H1 (cell line): ENCODE results near the gene MACF1.

ENCODE experiments used
- CTCF ChIP-seq, 3 experiments: IDR thresholded peaks; 1 replicate in 2 of 3; 2 replicates in 1 of 3; pipeline versions ENCODE4 v1.5.1 to v1.6.1; 2011; ENCODE audit warnings: low read length in 3 of 3, mild to moderate bottlenecking in 3 of 3, inconsistent platforms in 2 of 3, low read depth in 1 of 3, moderate library complexity in 1 of 3; ENCODE audit not compliant: insufficient read depth in 1 of 3; ENCODE audit errors: control extremely low read depth in 1 of 3
- EZH2 ChIP-seq: fragments of 200-600 bp; sonication (generic); IDR thresholded peaks from 2 replicates; pipeline ENCODE4 v1.7.1; 2012; ENCODE audit warnings: low read depth, mild to moderate bottlenecking, moderate library complexity, low read length, inconsistent platforms; ENCODE audit not compliant: severe bottlenecking
- GABPA ChIP-seq: IDR thresholded peaks from 2 replicates; pipeline ENCODE4 v1.6.1; 2011; ENCODE audit warnings: mild to moderate bottlenecking, low read length, moderate library complexity, borderline replicate concordance; ENCODE audit not compliant: insufficient read depth
- KDM1A ChIP-seq: fragments of 200-600, 300-600 bp; sonication (generic); IDR thresholded peaks from 2 replicates; pipeline ENCODE4 v1.7.1; 2016; ENCODE audit warnings: mild to moderate bottlenecking, low read length, borderline replicate concordance
- POLR2A ChIP-seq, 2 experiments: IDR thresholded peaks; 1 replicate in 1 of 2; 2 replicates in 1 of 2; pipeline ENCODE4 v1.6.1; 2011; ENCODE audit warnings: low read depth in 2 of 2, low read length in 2 of 2, mild to moderate bottlenecking in 2 of 2; ENCODE audit errors: control extremely low read depth in 1 of 2
- POLR2AphosphoS5 ChIP-seq: IDR thresholded peaks from 2 replicates; pipeline ENCODE4 v1.6.1; 2011; ENCODE audit warnings: low read depth, low read length

- TF ChIP-seq POLR2AphosphoS5 (no peak), POLR2A (IDR thresholded peaks at IDR 0.05; ENCODE audit: control extremely low read depth in 1 of 2, low read depth in 2 of 2, low read length in 2 of 2) (no peak), EZH2 (no peak), CTCF (IDR thresholded peaks at IDR 0.05; ENCODE audit: control extremely low read depth in 1 of 3, insufficient read depth in 1 of 3, low read depth in 1 of 3, low read length in 3 of 3) (peak in 1 of 3 experiments; percentile 6; a peak in 1 of 4 replicates), GABPA (no peak), KDM1A (no peak)
These were observed at the start of gene MACF1 for GRCh38 chr1:39204441-39205081.
